Fibroblast of lung (primary cell): ENCODE data around the gene MBOAT1.

Experiments
- CTCF ChIP-seq, 2 donors: IDR thresholded peaks in 1 of 2; conservative IDR thresholded peaks in 1 of 2; 1 replicate in 1 of 2; 2 replicates in 1 of 2; pipeline ENCODE4 v1.5.1; 2011 to 2012; ENCODE audit warnings: low read length in 2 of 2, control low read depth in 1 of 2, inconsistent platforms in 1 of 2, low read depth in 1 of 2, mild to moderate bottlenecking in 1 of 2
- EZH2 ChIP-seq: IDR thresholded peaks from 2 replicates; pipeline ENCODE4 v1.5.1; 2012; ENCODE audit warnings: low read length, control low read depth, mild to moderate bottlenecking; ENCODE audit errors: missing control alignments

- TF ChIP-seq CTCF (conservative IDR thresholded peaks at IDR 0.05 in 1 of 2, IDR thresholded peaks at IDR 0.05 in 1 of 2; ENCODE audit: low read depth in 1 of 2, low read length in 2 of 2) (no peak), EZH2 (no peak)
Measured at GRCh38 chr6:20242397-20242796, 30.1 kb upstream of the MBOAT1 start.
